Fibroblast of skin of right biceps (primary cell): ENCODE measurements around the gene MXD4.
"Not testable (repeated sequence)": the region's sequence is repeated elsewhere in the genome, so short reads cannot be mapped to it uniquely, and the experiment has no call there.

ENCODE experiments used
- DNase-seq: peaks from one replicate; pipeline ENCODE4 v3.0.0-alpha.2; 2013

MXD4 gene

GRCh38 chr4:2217726-2218125 is 44.2 kb downstream of the MXD4 start:
- peak; percentile 61 for DNase-seq

- DNase-seq, result no peak
These were observed 49.1 kb downstream of the MXD4 start for GRCh38 chr4:2212831-2213230.

- not testable (repeated sequence) for DNase-seq
These were observed 59.1 kb downstream of the MXD4 start for GRCh38 chr4:2202789-2203188.
